HL-60 (cell line): ENCODE data around the gene PRCC.

Experiments used
- DNase-seq, 2 experiments: peaks; one replicate each; pipeline ENCODE4 v3.0.0-alpha.2; 2010 to 2020; ENCODE audit warnings: low read depth in 1 of 2, low spot score in 1 of 2
- H3K27ac ChIP-seq: fragments of 250-450 bp; sonication (Bioruptor Pico); replicated peaks from 2 replicates; pipeline ENCODE4 v1.5.1; 2020; ENCODE audit warnings: mild to moderate bottlenecking, moderate library complexity
- H3K27me3 ChIP-seq: fragments of 250-450 bp; sonication (Bioruptor Pico); 2 replicates; pipeline ENCODE4 v1.5.1; 2021; ENCODE audit warnings: mild to moderate bottlenecking, moderate library complexity; ENCODE audit not compliant: insufficient read depth, poor library complexity, severe bottlenecking
- H3K4me3 ChIP-seq: replicated peaks from 2 replicates; pipeline ENCODE4 v1.5.1; 2011; ENCODE audit warnings: mild to moderate bottlenecking, control low read depth, low read length; ENCODE audit not compliant: insufficient read depth
- CTCF ChIP-seq: IDR thresholded peaks from one replicate; pipeline ENCODE4 v1.5.1; 2011; ENCODE audit warnings: low read length, control low read depth, inconsistent platforms; ENCODE audit not compliant: insufficient read depth
- GABPA ChIP-seq: IDR thresholded peaks from 2 replicates; pipeline ENCODE4 v1.6.1; 2012; ENCODE audit warnings: low read depth
- POLR2AphosphoS5 ChIP-seq: IDR thresholded peaks from 2 replicates; pipeline ENCODE4 v1.6.1; 2012; ENCODE audit warnings: low read depth
- REST ChIP-seq: IDR thresholded peaks from 2 replicates; pipeline ENCODE4 v1.6.1; 2012; ENCODE audit warnings: low read depth; ENCODE audit not compliant: insufficient replicate concordance
- SPI1 ChIP-seq: IDR thresholded peaks from 2 replicates; pipeline ENCODE4 v1.6.1; 2012; ENCODE audit warnings: low read depth, mild to moderate bottlenecking, borderline replicate concordance

The PRCC gene

GRCh38 chr1:156802421-156802935, 35.1 kb downstream of the PRCC start:
- Histone ChIP-seq H3K27me3 (no peaks in the 10 kb centered on the region), H3K27ac (no peak overlapping the region), H3K4me3 (no peak overlapping the region)
- no peak for DNase-seq
- no peak for TF ChIP-seq SPI1
- TF ChIP-seq REST = no peak
- no peak for TF ChIP-seq GABPA
- no peak for TF ChIP-seq POLR2AphosphoS5
- no peak for TF ChIP-seq CTCF

- no peaks in the 10 kb centered on the region for H3K27me3 ChIP-seq
- DNase-seq = no peak
Measured at GRCh38 chr1:156803086-156803851, 35.9 kb downstream of the PRCC start.

GRCh38 chr1:156804026-156804425, 36.7 kb downstream of the PRCC start:
- DNase-seq = no peak
- Histone ChIP-seq H3K4me3 (no peak overlapping the region), H3K27me3 (no peaks in the 10 kb centered on the region), H3K27ac (no peak overlapping the region)
- TF ChIP-seq SPI1 (no peak), REST (no peak), POLR2AphosphoS5 (no peak), CTCF (no peak), GABPA (no peak)

More at GRCh38 chr1:156803086-156803851, 35.9 kb downstream of the PRCC start:
- TF ChIP-seq CTCF = no peak
- no peak for TF ChIP-seq SPI1
- no peak for TF ChIP-seq POLR2AphosphoS5
- Histone ChIP-seq H3K27ac (no peak overlapping the region), H3K4me3 (no peak overlapping the region)
